ENCODE data around the gene EMB.

DNA sequence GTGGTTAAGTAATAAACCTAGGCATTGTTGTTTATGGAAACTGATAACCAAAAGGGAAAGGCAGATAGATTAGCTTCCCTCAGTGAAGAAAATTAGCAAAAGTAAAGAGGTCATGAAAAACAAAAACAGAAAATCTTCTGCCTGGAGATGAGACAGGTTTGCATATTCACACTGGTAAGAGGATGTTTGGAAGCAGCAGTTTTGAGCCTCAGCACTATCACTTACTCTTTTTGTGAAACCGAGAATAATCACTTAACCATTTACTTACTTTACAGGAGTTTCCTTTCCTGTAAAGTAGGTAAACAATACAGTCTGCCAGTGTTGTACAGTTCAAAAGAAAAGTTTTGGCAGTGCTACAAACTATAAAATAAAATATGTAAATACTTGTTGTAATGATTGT, 35.5 kb upstream of the EMB start:
- TF ChIP-seq, protein P1, sequence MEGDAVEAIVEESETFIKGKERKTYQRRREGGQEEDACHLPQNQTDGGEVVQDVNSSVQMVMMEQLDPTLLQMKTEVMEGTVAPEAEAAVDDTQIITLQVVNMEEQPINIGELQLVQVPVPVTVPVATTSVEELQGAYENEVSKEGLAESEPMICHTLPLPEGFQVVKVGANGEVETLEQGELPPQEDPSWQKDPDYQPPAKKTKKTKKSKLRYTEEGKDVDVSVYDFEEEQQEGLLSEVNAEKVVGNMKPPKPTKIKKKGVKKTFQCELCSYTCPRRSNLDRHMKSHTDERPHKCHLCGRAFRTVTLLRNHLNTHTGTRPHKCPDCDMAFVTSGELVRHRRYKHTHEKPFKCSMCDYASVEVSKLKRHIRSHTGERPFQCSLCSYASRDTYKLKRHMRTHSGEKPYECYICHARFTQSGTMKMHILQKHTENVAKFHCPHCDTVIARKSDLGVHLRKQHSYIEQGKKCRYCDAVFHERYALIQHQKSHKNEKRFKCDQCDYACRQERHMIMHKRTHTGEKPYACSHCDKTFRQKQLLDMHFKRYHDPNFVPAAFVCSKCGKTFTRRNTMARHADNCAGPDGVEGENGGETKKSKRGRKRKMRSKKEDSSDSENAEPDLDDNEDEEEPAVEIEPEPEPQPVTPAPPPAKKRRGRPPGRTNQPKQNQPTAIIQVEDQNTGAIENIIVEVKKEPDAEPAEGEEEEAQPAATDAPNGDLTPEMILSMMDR (IDR thresholded peaks at IDR 0.05): no peak
- TF ChIP-seq POLR2A (IDR thresholded peaks at IDR 0.05): no peak
